Spleen (tissue), 11 donors: ENCODE measurements around the gene AVPR2. TPM values are rescaled to one million over a fixed set of nuclear protein-coding genes. Genes with fewer than 3 reads are reported as not detected.

Experiments used
- DNase-seq: peaks from one replicate; pipeline ENCODE4 v3.0.0-alpha.2; 2020
- H3K27ac ChIP-seq, 8 donors: fragments of 200-600 bp; sonication (generic) in 7 of 8; 1 replicate in 4 of 8; 2 replicates in 4 of 8; pipeline versions ENCODE4 v1.5.0 to v1.8.0; 2016 to 2021; ENCODE audit warnings: inconsistent platforms in 4 of 8, mild to moderate bottlenecking in 4 of 8, moderate library complexity in 1 of 8
- H3K27me3 ChIP-seq, 7 donors: fragments of 200-600 bp; sonication (generic) in 6 of 7; replicated peaks in 1 of 7; 1 replicate in 4 of 7; 2 replicates in 3 of 7; pipeline versions ENCODE4 v1.5.0 to v1.8.0; 2016 to 2021; ENCODE audit warnings: inconsistent platforms in 3 of 7, mild to moderate bottlenecking in 1 of 7
- H3K36me3 ChIP-seq, 6 donors: fragments of 200-600 bp; sonication (generic) in 5 of 6; 1 replicate in 4 of 6; 2 replicates in 2 of 6; pipeline versions ENCODE4 v1.5.0 to v1.8.0; 2016 to 2021; ENCODE audit warnings: inconsistent platforms in 2 of 6
- H3K4me1 ChIP-seq, 6 donors: fragments of 200-600 bp; sonication (generic) in 5 of 6; 1 replicate in 3 of 6; 2 replicates in 3 of 6; pipeline versions ENCODE4 v1.5.0 to v1.8.0; 2016 to 2021; ENCODE audit warnings: inconsistent platforms in 3 of 6
- H3K4me3 ChIP-seq, 8 donors: fragments of 200-600 bp; sonication (generic) in 7 of 8; 1 replicate in 4 of 8; 2 replicates in 4 of 8; pipeline versions ENCODE4 v1.5.0 to v1.8.0; 2016 to 2021; ENCODE audit warnings: inconsistent platforms in 4 of 8, mild to moderate bottlenecking in 4 of 8, moderate library complexity in 2 of 8
- H3K9me3 ChIP-seq, 8 donors: fragments of 200-600 bp; sonication (generic) in 7 of 8; 1 replicate in 4 of 8; 2 replicates in 4 of 8; pipeline versions ENCODE4 v1.5.0 to v1.8.0; 2016 to 2021; ENCODE audit warnings: inconsistent platforms in 4 of 8
- POLR2A ChIP-seq, 3 donors: fragments of 450-650 bp; IDR thresholded peaks; one replicate each; pipeline ENCODE4 v1.5.1; 2017; ENCODE audit warnings: antibody characterized with exemption in 3 of 3, mild to moderate bottlenecking in 1 of 3
- POLR2AphosphoS5 ChIP-seq, 3 donors: sonication (generic); formaldehyde crosslinking; IDR thresholded peaks; one replicate each; pipeline ENCODE4 v1.5.1; 2017; ENCODE audit warnings: antibody characterized with exemption in 3 of 3
- WGBS, 5 donors: extraction: QIAGEN DNeasy Blood & Tissue Kit in 3 of 5; methylation state at CpG; one replicate each; pipeline versions ENCODE4 v1.1.5 to v1.1.7; 2013 to 2018; 5-methylcytosine and 5-hydroxymethylcytosine counted together
- intact Hi-C: fragments of 100-400 bp; cut with DNase I; formaldehyde crosslinking; loops from one replicate; pipeline ENCODE4 v1.15.0; 2023; ENCODE audit warnings: low total_unique reads
- polyA plus RNA-seq, 3 donors: library from polyadenylated mRNA; stranded (reverse); fragments of 200-250 nt; gene quantifications; one replicate each; pipeline ENCODE4 v1.2.1, GENCODE V29; 2013
- total RNA-seq, 7 donors: library from RNA; depleted of rRNA in 3 of 7; stranded (reverse); fragments of >200 nt in 3 of 7; fragmentation: NEBNext Ultra II Directional in 4 of 7; extraction: Animal tissue kit (Norgen Biotek cat#: 25700) in 4 of 7; gene quantifications; one replicate each; pipeline versions ENCODE4 v1.1.0 to v1.2.1, GENCODE V29; 2016 to 2021
- TF ChIP-seq, protein P1 (sequence below), 11 experiments: fragments of 200-600 bp in 7 of 11; fragments of 450-650 bp in 4 of 11; sonication (generic) in 4 of 11; IDR thresholded peaks in 8 of 11; conservative IDR thresholded peaks in 3 of 11; 1 replicate in 7 of 11; 2 replicates in 4 of 11; pipeline versions ENCODE4 v1.4.0 to v1.8.0; 2016 to 2021; ENCODE audit warnings: antibody characterized with exemption in 11 of 11, inconsistent platforms in 4 of 11, mild to moderate bottlenecking in 1 of 11
- donor health status: healthy with polysubstance abuse.
- donor health status: DM: no; HTN: no; CAD: no; lungs with moderate emphysema.
- donor health status: DM: no; HTN: no; CAD: no.
- donor health status: Bipolar disorder and iron deficiency.
- donor health status: healthy.
- donor health status: DM: no; HTN: no; CAD: no.
- donor health status: DM: yes; HTN: yes; CAD: no.

AVPR2 gene
- total and polyA plus RNA-seq, 10 donors: 0.22 to 0.77 (median 0.39) TPM; not detected in 6

DNA sequence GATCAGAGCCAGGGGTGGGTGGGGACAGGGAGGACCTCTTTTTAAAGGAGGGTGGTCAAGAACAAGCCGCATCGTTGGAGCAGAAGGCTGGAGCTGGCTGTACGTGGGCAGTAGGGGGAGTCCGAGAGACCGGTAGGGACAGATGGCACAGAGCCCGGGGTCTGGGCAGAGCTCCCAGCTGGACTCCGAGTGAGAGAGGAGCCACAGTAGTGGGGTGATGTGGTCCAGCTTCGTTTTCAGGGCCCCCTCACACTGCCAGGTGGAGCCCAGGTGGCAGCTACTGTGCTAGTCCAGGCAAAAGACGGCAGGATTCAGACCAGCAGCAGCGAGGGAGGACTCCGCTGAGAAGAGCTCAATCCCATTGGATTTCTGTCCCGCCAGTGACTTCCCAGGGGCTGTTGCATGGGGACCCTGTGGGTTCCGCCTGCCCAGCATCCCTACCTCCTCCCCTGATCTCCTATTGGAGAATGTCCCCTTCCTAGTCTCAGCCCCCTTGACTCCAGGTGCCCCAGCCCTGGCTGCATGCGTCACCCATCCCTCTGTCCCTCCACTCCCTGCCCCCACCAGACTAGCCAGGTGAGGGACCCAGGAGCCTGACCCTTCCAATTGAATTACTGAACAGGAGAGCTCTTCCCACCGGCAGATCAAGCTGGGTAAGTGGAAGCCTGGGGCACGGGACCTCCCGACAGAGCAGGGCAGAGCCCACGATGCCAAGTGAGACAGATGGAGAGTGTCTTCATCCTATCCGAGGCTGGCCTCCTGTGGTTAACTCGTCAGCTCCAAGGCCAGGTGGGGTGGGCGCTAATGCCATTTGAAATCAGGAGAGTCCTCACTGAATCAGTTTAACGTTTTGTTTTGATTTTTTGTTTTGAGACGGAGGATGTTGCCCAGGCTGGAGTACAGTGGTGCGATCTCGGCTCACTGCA lies 18.7 kb downstream of the AVPR2 start:
- DNase-seq: peak; percentile 86
- Histone ChIP-seq H3K9me3 (no peaks in the 10 kb centered on the region), H3K27me3 (peaks cover 0 to 18% (median 0%) of the 10 kb centered on the region in 7 donors), H3K4me3 (peak overlapping the region in 5 of 8 donors; percentile 38 to 71 (median 55)), H3K4me1 (peaks cover 9 to 71% (median 65%) of the 10 kb centered on the region in 6 donors), H3K36me3 (peaks cover 0 to 38% (median 13%) of the 10 kb centered on the region in 6 donors), H3K27ac (peak overlapping the region in 6 of 8 donors; percentile 32 to 99 (median 97))
- intact Hi-C loops: no loop called here
- TF ChIP-seq POLR2AphosphoS5 (IDR thresholded peaks at IDR 0.05) (peak; percentile 9 to 20 (median 16)), POLR2A (IDR thresholded peaks at IDR 0.05) (no peak)
- TF ChIP-seq, protein P1, sequence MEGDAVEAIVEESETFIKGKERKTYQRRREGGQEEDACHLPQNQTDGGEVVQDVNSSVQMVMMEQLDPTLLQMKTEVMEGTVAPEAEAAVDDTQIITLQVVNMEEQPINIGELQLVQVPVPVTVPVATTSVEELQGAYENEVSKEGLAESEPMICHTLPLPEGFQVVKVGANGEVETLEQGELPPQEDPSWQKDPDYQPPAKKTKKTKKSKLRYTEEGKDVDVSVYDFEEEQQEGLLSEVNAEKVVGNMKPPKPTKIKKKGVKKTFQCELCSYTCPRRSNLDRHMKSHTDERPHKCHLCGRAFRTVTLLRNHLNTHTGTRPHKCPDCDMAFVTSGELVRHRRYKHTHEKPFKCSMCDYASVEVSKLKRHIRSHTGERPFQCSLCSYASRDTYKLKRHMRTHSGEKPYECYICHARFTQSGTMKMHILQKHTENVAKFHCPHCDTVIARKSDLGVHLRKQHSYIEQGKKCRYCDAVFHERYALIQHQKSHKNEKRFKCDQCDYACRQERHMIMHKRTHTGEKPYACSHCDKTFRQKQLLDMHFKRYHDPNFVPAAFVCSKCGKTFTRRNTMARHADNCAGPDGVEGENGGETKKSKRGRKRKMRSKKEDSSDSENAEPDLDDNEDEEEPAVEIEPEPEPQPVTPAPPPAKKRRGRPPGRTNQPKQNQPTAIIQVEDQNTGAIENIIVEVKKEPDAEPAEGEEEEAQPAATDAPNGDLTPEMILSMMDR (IDR thresholded peaks at IDR 0.05 in 8 of 11, conservative IDR thresholded peaks at IDR 0.05 in 3 of 11): peak in 9 of 11 experiments; percentile 25 to 54 (median 47)
- 40 to 64% (median 52%) methylated on average over 17 to 25 of the region's 25 CpGs for WGBS, 5 donors

DNA sequence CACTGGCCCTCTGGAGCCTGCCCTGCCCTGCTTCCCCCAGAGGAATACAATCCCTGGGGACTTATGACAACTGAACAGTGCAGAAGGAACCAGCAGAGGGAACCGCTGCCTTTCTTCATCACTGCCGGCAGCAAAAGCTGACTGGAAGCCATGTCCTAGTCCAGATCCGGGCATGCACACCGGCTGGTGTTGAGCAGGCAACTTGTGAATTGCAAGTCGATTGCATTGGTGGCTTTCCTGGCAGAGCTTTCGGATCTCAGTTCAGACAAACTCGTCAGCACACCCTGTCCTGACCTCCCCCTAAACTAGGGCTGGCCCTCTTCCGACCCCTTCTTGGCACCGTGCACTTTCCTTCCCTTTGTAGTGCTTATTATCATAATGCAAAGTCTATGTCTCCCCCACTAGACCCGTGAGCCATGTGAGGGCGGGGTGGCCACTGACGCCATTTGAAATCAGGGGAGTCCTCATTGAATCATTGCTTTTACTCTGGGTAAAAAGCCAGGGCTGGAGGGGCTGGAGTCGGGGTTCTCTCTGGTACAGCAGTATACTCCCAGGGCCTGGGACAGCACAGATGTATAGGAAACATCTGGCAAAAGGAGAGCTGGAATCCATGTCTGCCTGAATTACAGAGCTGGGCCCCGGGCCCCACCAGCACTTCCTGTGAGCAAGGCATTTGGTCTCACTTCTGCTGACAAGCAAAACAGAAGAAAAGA lies 19.8 kb downstream of the AVPR2 start:
- WGBS, 5 donors: 1 to 35% (median 8%) methylated on average over 10 to 14 of the region's 14 CpGs
- Histone ChIP-seq H3K27me3 (peaks cover 0 to 18% (median 0%) of the 10 kb centered on the region in 7 donors), H3K4me1 (peaks cover 18 to 80% (median 73%) of the 10 kb centered on the region in 6 donors), H3K36me3 (peaks cover 0 to 28% (median 7%) of the 10 kb centered on the region in 6 donors), H3K27ac (peak overlapping the region; percentile 27 to 99 (median 97)), H3K4me3 (peak overlapping the region; percentile 1 to 71 (median 52)), H3K9me3 (no peaks in the 10 kb centered on the region)
- DNase-seq: peak; percentile 88
- intact Hi-C loops: no loop called here
- TF ChIP-seq, protein P1 (IDR thresholded peaks at IDR 0.05 in 8 of 11, conservative IDR thresholded peaks at IDR 0.05 in 3 of 11): peak in 8 of 11 experiments; percentile 27 to 59 (median 42)
- TF ChIP-seq POLR2A (IDR thresholded peaks at IDR 0.05): no peak
- TF ChIP-seq POLR2AphosphoS5 (IDR thresholded peaks at IDR 0.05): peak; percentile 15 to 51 (median 50)

DNA sequence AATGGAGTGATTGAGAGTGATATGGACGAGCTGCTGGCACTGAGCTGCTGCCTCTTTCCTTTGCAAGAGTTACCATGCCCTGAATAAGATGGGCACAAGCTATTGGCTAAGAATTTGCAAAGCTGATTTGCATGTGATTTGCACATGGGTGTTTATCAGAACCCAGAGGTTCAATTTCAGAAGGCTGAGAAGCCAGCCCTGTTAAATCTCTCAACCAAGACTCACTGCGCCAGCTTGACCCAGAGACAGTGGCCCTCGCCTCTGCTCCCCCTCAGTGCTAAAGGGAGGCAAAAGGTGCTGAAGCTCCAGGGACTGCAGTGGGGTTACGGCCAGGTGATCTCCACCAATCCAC lies 20.9 kb downstream of the AVPR2 start:
- peak in 1 of 3 donors; percentile 37 for TF ChIP-seq POLR2A (IDR thresholded peaks at IDR 0.05)
- TF ChIP-seq, protein P1 (IDR thresholded peaks at IDR 0.05 in 8 of 11, conservative IDR thresholded peaks at IDR 0.05 in 3 of 11): no peak
- peak in 2 of 3 donors; percentile 48 to 82 for TF ChIP-seq POLR2AphosphoS5 (IDR thresholded peaks at IDR 0.05)
- Histone ChIP-seq H3K4me3 (peak overlapping the region; percentile 1 to 71 (median 52)), H3K9me3 (no peaks in the 10 kb centered on the region), H3K27ac (peak overlapping the region; percentile 92 to 99 (median 97)), H3K4me1 (peaks cover 19 to 91% (median 81%) of the 10 kb centered on the region in 6 donors), H3K36me3 (peaks cover 0 to 28% (median 6%) of the 10 kb centered on the region in 6 donors), H3K27me3 (peaks cover 0 to 18% (median 0%) of the 10 kb centered on the region in 7 donors)
- WGBS, 5 donors: 19 to 64% (median 36%) methylated on average over 2 to 4 of the region's 4 CpGs
- intact Hi-C loops: no loop called here
- DNase-seq: no peak
